ENCODE data around the gene CERK. TPM values are rescaled to one million over a fixed set of nuclear protein-coding genes. Genes with fewer than 3 reads are reported as not detected.
"Not testable (repeated sequence)": the region's sequence is repeated elsewhere in the genome, so short reads cannot be mapped to it uniquely, and the experiment has no call there.

Gene CERK
- total RNA-seq, 2 experiments from 2014 or later = 54.4 to 55.0 TPM

GRCh38 chr22:46653596-46653995 lies 84.5 kb downstream of the CERK start:
- no peaks in the 10 kb centered on the region for H3K9me3 Mint-ChIP-seq

DNA sequence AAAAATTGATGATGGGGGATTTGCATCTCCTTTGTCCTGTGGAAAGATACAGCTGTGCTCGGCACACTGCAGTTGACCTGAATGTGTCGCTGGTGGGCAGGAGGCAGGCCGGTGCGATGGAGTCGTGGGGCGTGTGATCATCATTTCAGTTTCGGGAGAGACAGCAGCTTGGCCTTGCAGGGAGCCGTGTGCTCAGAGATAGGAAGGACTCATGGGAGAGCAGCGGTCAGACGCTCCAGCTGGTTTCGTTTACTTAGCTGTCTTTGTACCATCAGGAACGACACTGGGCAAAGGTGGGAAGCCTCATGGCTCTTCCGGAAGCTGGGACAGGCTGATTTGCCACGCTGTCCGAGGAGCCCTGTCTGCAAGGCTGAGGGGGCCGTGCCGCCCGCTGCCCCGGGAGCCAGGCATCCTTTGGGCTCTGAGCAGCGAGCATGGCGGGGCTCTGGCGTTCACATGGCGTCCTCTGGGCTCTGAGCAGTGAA lies 85.2 kb downstream of the CERK start:
- DNase-seq = no peak
- no peaks in the 10 kb centered on the region for H3K27me3 Mint-ChIP-seq
- no peaks in the 10 kb centered on the region for H3K9me3 Mint-ChIP-seq
- peaks cover 28% of the 10 kb centered on the region for H3K4me1 Mint-ChIP-seq (ENCODE audit: low read depth)
- peak overlapping the region; percentile 68 for H3K27ac Mint-ChIP-seq
- H3K36me3 Mint-ChIP-seq = peaks cover 2% of the 10 kb centered on the region
- POLR2A ChIA-PET = no interaction called here
- intact Hi-C loops (cut with micrococcal nuclease) = loop anchor here (1.0 kb wide), 1 partner anchor 21 kb away; no protein-coding TSS in a partner anchor
- H3K4me3 Mint-ChIP-seq = no peak overlapping the region
- CTCF ChIA-PET = interaction anchor here (1.1 kb wide), 1 partner anchor 89 kb away, joined by 3 read pairs; no protein-coding TSS in a partner anchor

More at GRCh38 chr22:46653596-46653995, 84.5 kb downstream of the CERK start:
- POLR2A ChIA-PET = no interaction called here
- Mint-ChIP-seq H3K27ac (peak overlapping the region; percentile 82), H3K27me3 (no peaks in the 10 kb centered on the region), H3K36me3 (peaks cover 2% of the 10 kb centered on the region), H3K4me1 (ENCODE audit: low read depth) (peaks cover 28% of the 10 kb centered on the region), H3K4me3 (no peak overlapping the region)
- intact Hi-C loops (cut with micrococcal nuclease) = loop anchor here (1.0 kb wide), 1 partner anchor 21 kb away; no protein-coding TSS in a partner anchor
- CTCF ChIA-PET = no interaction called here
- DNase-seq = peak; percentile 79

DNA sequence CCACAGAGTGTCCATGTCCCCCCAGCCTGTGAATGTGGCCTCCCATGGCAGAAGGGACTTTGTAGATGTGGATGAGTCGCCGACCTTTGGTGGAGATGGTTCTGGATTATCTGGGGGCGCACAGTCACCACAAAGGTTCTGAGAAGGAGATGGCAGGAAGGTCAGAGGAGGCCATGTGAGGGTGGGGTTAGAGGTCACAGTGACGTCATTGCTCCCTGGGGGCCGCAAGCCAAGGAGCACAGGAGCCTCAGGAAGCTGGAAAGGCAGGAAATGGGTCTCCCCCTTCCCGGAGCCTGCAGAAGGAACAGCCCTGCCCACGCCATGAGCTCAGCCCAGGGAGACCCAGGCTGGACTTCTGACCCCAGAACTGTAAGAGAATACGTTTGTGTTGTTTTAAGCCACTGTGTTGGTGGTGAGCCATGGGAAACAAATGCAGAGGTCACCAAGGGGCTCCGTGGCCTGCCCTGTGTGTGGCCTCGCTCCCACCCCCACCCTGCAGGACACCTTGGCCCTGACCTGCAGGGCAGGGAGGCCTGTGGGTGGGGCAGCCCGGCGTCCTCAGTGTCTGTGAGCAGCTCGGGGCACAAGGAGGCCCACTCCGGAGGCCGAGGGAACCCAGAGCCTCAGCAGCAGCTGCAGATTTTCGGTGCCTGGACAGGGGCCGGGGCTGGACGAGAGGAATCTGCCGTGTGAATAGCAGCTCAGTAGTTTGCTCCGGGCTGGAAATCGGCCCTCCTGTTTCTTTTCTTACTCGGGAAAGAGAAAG lies 85.8 kb downstream of the CERK start:
- Mint-ChIP-seq H3K27me3 (no peaks in the 10 kb centered on the region), H3K4me1 (ENCODE audit: low read depth) (peaks cover 28% of the 10 kb centered on the region), H3K27ac (peak overlapping the region; percentile 68), H3K9me3 (no peaks in the 10 kb centered on the region), H3K36me3 (peaks cover 2% of the 10 kb centered on the region), H3K4me3 (no peak overlapping the region)
- intact Hi-C loops (cut with micrococcal nuclease) = no loop called here
- POLR2A ChIA-PET = no interaction called here
- peak; percentile 45 for DNase-seq
- CTCF ChIA-PET = interaction anchor here (1.1 kb wide), 1 partner anchor 88 kb away, joined by 3 read pairs; no protein-coding TSS in a partner anchor

DNA sequence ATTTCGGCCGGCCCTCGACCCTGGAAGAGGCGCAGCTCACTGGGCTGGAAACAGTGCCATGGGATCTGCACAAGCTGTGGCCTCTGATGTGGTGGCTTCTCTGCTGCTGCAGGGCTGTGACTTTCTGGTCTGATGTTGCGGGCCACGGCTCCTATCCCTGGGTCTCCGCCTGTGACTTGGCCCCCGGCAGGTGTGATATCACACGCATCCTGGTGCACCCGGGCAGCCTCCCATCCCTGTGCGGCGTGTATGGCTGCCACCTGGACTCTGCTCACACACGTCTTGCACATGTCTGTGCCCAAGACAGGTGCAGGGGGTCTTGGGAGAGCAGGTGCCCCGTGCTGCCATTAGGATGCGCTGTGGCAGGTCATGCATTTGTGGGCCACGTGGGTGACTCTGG lies 86.7 kb downstream of the CERK start:
- POLR2A ChIA-PET = no interaction called here
- CTCF ChIA-PET = no interaction called here
- H3K9me3 Mint-ChIP-seq = no peaks in the 10 kb centered on the region
- intact Hi-C loops (cut with micrococcal nuclease) = no loop called here
- no peak overlapping the region for H3K27ac Mint-ChIP-seq
- no peak for DNase-seq
- peaks cover 2% of the 10 kb centered on the region for H3K36me3 Mint-ChIP-seq
- H3K27me3 Mint-ChIP-seq = no peaks in the 10 kb centered on the region
- peaks cover 28% of the 10 kb centered on the region for H3K4me1 Mint-ChIP-seq (ENCODE audit: low read depth)
- no peak overlapping the region for H3K4me3 Mint-ChIP-seq

- no peak for DNase-seq
- Mint-ChIP-seq H3K4me1 (ENCODE audit: low read depth) (peaks cover 28% of the 10 kb centered on the region), H3K36me3 (peaks cover 2% of the 10 kb centered on the region), H3K4me3 (no peak overlapping the region), H3K27me3 (no peaks in the 10 kb centered on the region), H3K9me3 (no peaks in the 10 kb centered on the region), H3K27ac (no peak overlapping the region)
- CTCF ChIA-PET = no interaction called here
- intact Hi-C loops (cut with micrococcal nuclease) = no loop called here
- POLR2A ChIA-PET = no interaction called here
Measured at GRCh38 chr22:46650078-46650810, 87.8 kb downstream of the CERK start.

GRCh38 chr22:46649141-46650077 lies 88.6 kb downstream of the CERK start:
- H3K4me3 Mint-ChIP-seq = no peak overlapping the region
- DNase-seq = no peak
- POLR2A ChIA-PET = no interaction called here
- peaks cover 2% of the 10 kb centered on the region for H3K36me3 Mint-ChIP-seq
- peaks cover 23% of the 10 kb centered on the region for H3K4me1 Mint-ChIP-seq (ENCODE audit: low read depth)
- CTCF ChIA-PET = interaction anchor here (0.6 kb wide), 1 partner anchor 74 kb away, joined by 4 read pairs; no protein-coding TSS in a partner anchor
- no peaks in the 10 kb centered on the region for H3K9me3 Mint-ChIP-seq
- H3K27me3 Mint-ChIP-seq = no peaks in the 10 kb centered on the region
- intact Hi-C loops (cut with micrococcal nuclease) = no loop called here
- H3K27ac Mint-ChIP-seq = no peak overlapping the region

GRCh38 chr22:46648225-46648820 lies 89.7 kb downstream of the CERK start:
- CTCF ChIA-PET, POLR2A ChIA-PET: not testable (repeated sequence)

GRCh38 chr22:46646531-46647215 lies 91.4 kb downstream of the CERK start:
- no peak overlapping the region for H3K27ac Mint-ChIP-seq
- intact Hi-C loops (cut with micrococcal nuclease) = no loop called here
- no peaks in the 10 kb centered on the region for H3K27me3 Mint-ChIP-seq
- H3K36me3 Mint-ChIP-seq = no peaks in the 10 kb centered on the region
- H3K4me3 Mint-ChIP-seq = no peak overlapping the region
- H3K4me1 Mint-ChIP-seq (ENCODE audit: low read depth) = no peaks in the 10 kb centered on the region
- H3K9me3 Mint-ChIP-seq = no peaks in the 10 kb centered on the region
- ChIA-PET CTCF (no interaction called here), POLR2A (no interaction called here)
- no peak for DNase-seq

More at GRCh38 chr22:46648225-46648820, 89.7 kb downstream of the CERK start:
- H3K4me1 Mint-ChIP-seq (ENCODE audit: low read depth) = peaks cover 13% of the 10 kb centered on the region
- intact Hi-C loops (cut with micrococcal nuclease); H3K4me3 Mint-ChIP-seq; H3K9me3 Mint-ChIP-seq; H3K27ac Mint-ChIP-seq; DNase-seq; H3K36me3 Mint-ChIP-seq; H3K27me3 Mint-ChIP-seq: not testable (repeated sequence)

- H3K27ac Mint-ChIP-seq; DNase-seq; POLR2A ChIA-PET; H3K4me3 Mint-ChIP-seq; intact Hi-C loops (cut with micrococcal nuclease); H3K27me3 Mint-ChIP-seq; H3K4me1 Mint-ChIP-seq (ENCODE audit: low read depth); H3K36me3 Mint-ChIP-seq; H3K9me3 Mint-ChIP-seq: not testable (repeated sequence)
- CTCF ChIA-PET = interaction anchor here (0.6 kb wide), 1 partner anchor 100 kb away, joined by 3 read pairs; no protein-coding TSS in a partner anchor
Measured at GRCh38 chr22:46642840-46643480, 95.1 kb downstream of the CERK start.

GRCh38 chr22:46641811-46642266 lies 96.2 kb downstream of the CERK start:
- Mint-ChIP-seq H3K27me3 (no peaks in the 10 kb centered on the region), H3K4me1 (ENCODE audit: low read depth) (no peaks in the 10 kb centered on the region), H3K9me3 (no peaks in the 10 kb centered on the region), H3K36me3 (no peaks in the 10 kb centered on the region), H3K4me3 (no peak overlapping the region), H3K27ac (no peak overlapping the region)
- ChIA-PET POLR2A (no interaction called here), CTCF (no interaction called here)
- intact Hi-C loops (cut with micrococcal nuclease) = no loop called here
- no peak for DNase-seq

Data from activated CD4-positive, alpha-beta memory T cell treated with anti-CD3 and anti-CD28 coated beads for 36 hours (primary cell).